Activated B cell treated with CpG ODN at 0.5 μM for 24 hours (primary cell): ENCODE measurements around the gene MAF. TPM values are rescaled to one million over a fixed set of nuclear protein-coding genes. Genes with fewer than 3 reads are reported as not detected.

Source experiments
- ATAC-seq: fragments of 200-7000 bp; cut with Tn5 transposase; one replicate; pipeline ENCODE4 v1.10.0; 2021; ENCODE audit warnings: low read depth, mild to moderate bottlenecking, moderate library complexity
- CTCF ChIA-PET: fragments of 350-600 bp; sonication (Branson Sonifier 250); formaldehyde crosslinking; loops from one replicate; lab custom pipeline; 2021; ENCODE audit warnings: antibody characterized with exemption; lab: Charles Lee
- POLR2A ChIA-PET: fragments of 350-600 bp; sonication (Branson Sonifier 250); formaldehyde crosslinking; loops from one replicate; lab custom pipeline; 2021; ENCODE audit warnings: antibody characterized with exemption; lab: Charles Lee
- DNase-seq: peaks from one replicate; pipeline ENCODE4 v3.0.0; 2022
- H3K27ac Mint-ChIP-seq: one replicate; pipeline ENCODE4 v1.8.0; 2020; ENCODE audit warnings: mixed read lengths
- H3K27me3 Mint-ChIP-seq: one replicate; pipeline ENCODE4 v1.8.0; 2021; ENCODE audit warnings: mixed read lengths
- H3K36me3 Mint-ChIP-seq: one replicate; pipeline ENCODE4 v1.8.0; 2021; ENCODE audit warnings: low read depth, mixed read lengths
- H3K4me1 Mint-ChIP-seq: one replicate; pipeline ENCODE4 v1.8.0; 2021; ENCODE audit warnings: mixed read lengths
- H3K4me3 Mint-ChIP-seq: one replicate; pipeline ENCODE4 v1.8.0; 2020; ENCODE audit warnings: mild to moderate bottlenecking, mixed read lengths
- H3K9me3 Mint-ChIP-seq: one replicate; pipeline ENCODE4 v1.8.0; 2020; ENCODE audit warnings: mixed read lengths
- intact Hi-C: fragments of 100-400 bp; cut with micrococcal nuclease; formaldehyde crosslinking; loops from one replicate; pipeline ENCODE4 v1.15.1; 2024
- total RNA-seq: library from RNA; stranded (reverse); gene quantifications from 2 replicates; pipeline ENCODE4 v1.2.3, GENCODE V29; 2022
- TF ChIP-seq, protein P1 (sequence below): fragments of 200-600 bp; IDR thresholded peaks from one replicate; pipeline ENCODE4 v1.8.0; 2022; ENCODE audit warnings: antibody characterized with exemption, mild to moderate bottlenecking

MAF gene
- total RNA-seq, 1 donor from 2014 or later, result 0.18 TPM

DNA sequence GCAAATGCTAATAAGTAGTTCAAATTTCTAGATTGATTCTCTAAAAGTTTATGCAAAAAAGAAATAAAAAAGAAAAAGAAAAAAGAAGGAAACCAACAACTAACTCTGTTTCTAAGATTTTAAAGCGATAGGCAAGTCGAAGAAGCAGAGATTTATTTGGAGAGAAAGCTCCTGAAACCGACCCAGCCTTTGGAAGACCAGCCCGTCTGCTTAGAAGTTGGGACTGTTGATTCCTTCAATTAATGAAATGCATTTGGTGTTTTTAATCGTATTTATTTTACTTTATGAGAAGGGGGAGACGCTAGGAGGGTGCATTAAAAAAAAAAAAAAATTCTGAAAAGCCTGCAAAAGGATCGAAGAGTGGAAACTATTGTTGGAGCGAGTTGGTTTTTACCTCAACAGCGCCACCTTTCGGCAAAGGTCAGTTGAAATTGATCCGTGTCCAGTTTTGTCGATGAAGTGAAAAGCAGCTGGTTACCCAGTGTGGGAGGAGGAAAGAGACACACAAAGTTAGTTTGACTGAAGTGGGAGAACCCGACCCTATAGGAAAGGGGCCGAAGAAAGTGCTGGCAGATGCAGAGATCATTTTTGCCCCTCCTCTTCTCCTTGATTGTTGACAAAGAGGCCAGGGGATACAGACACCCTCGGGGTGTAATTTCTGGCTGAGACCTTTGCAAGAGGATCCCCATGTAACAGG is 1.5 kb upstream of the MAF start:
- POLR2A ChIA-PET, result interaction anchor here (0.7 kb wide), 1 partner anchor 897 kb away, joined by 4 read pairs; no protein-coding TSS in a partner anchor
- H3K36me3 Mint-ChIP-seq, result no peaks in the 10 kb centered on the region
- peak overlapping the region; percentile 90 for H3K4me3 Mint-ChIP-seq
- CTCF ChIA-PET, result interaction anchor here (0.6 to 1.3 kb wide), 11 partner anchors 15 to 1493 kb away, joined by 3 to 5 read pairs (median 3); no protein-coding TSS in a partner anchor
- TF ChIP-seq, protein P1, sequence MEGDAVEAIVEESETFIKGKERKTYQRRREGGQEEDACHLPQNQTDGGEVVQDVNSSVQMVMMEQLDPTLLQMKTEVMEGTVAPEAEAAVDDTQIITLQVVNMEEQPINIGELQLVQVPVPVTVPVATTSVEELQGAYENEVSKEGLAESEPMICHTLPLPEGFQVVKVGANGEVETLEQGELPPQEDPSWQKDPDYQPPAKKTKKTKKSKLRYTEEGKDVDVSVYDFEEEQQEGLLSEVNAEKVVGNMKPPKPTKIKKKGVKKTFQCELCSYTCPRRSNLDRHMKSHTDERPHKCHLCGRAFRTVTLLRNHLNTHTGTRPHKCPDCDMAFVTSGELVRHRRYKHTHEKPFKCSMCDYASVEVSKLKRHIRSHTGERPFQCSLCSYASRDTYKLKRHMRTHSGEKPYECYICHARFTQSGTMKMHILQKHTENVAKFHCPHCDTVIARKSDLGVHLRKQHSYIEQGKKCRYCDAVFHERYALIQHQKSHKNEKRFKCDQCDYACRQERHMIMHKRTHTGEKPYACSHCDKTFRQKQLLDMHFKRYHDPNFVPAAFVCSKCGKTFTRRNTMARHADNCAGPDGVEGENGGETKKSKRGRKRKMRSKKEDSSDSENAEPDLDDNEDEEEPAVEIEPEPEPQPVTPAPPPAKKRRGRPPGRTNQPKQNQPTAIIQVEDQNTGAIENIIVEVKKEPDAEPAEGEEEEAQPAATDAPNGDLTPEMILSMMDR, result peak; percentile 42
- ATAC-seq, result no peak
- intact Hi-C loops, result loop anchor here (1.0 to 10.0 kb wide), 12 partner anchors 170 to 1479 kb away; partner anchors contain the start of gene DYNLRB2
- no peaks in the 10 kb centered on the region for H3K9me3 Mint-ChIP-seq
- no peak overlapping the region for H3K27ac Mint-ChIP-seq
- H3K4me1 Mint-ChIP-seq, result peaks cover 41% of the 10 kb centered on the region
- DNase-seq, result peak; percentile 26
- H3K27me3 Mint-ChIP-seq, result peaks cover 44% of the 10 kb centered on the region

- Mint-ChIP-seq H3K36me3 (no peaks in the 10 kb centered on the region), H3K27ac (no peak overlapping the region), H3K27me3 (peaks cover 44% of the 10 kb centered on the region), H3K4me1 (peaks cover 41% of the 10 kb centered on the region), H3K4me3 (peak overlapping the region; percentile 90), H3K9me3 (no peaks in the 10 kb centered on the region)
- ATAC-seq (no peak), DNase-seq (peak; percentile 24)
- ChIA-PET CTCF (interaction anchor here (0.6 to 1.5 kb wide), 7 partner anchors 14 to 1479 kb away, joined by 3 to 5 read pairs (median 3); no protein-coding TSS in a partner anchor), POLR2A (no interaction called here)
- TF ChIP-seq, protein P1, result no peak
- intact Hi-C loops, result loop anchor here (2.0 to 10.0 kb wide), 9 partner anchors 171 to 1374 kb away; partner anchors contain the start of gene DYNLRB2
Measured at GRCh38 chr16:79601092-79601930, 774 bp upstream of the MAF start.

DNA sequence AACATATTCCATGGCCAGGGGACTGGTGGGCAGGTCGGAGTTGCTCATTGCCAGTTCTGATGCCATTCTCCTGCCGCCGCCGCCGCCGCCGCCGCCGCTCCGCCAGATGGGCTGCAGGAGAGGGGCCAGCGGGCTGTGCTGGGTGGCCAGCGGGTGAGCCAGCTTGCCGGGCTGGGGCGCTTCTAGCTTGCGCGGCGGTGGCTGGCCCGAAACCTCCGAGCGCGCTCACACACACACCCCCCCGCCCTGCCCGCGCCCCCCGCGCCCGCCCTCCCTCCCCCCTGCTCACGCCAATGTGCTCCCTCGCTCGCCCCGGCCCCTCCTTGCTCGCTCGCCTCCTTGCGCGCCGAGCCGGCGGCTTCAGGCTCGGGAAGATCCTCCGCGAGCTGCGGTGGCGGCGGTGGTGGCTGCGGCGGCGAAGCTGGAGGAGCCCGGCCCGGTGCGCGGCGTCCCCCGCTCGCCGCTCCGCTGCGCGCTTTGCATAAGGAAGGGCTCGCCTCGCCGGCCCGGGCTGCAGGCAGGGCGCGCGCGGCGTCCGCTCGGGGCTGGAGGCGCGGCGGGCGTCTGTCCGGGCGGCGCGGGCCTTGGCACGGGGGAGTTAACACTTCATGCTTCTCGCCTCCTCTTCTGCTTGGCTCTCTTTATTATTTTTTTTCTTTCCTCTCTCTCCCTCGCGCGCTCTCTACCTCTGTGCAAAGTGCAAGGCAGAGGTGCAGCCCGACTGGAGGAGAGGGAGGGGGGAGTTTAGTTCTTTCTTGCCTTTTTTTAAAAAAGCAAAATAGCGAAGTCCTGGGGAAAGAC is 500 bp downstream of the MAF start:
- H3K27me3 Mint-ChIP-seq, result peaks cover 37% of the 10 kb centered on the region
- ATAC-seq (peak; percentile 71), DNase-seq (peak; percentile 47)
- ChIA-PET POLR2A (no interaction called here), CTCF (interaction anchor here (1.5 kb wide), 1 partner anchor 866 kb away, joined by 3 read pairs; no protein-coding TSS in a partner anchor)
- TF ChIP-seq, protein P1, result no peak
- no peaks in the 10 kb centered on the region for H3K36me3 Mint-ChIP-seq
- peaks cover 35% of the 10 kb centered on the region for H3K4me1 Mint-ChIP-seq
- H3K9me3 Mint-ChIP-seq, result no peaks in the 10 kb centered on the region
- H3K27ac Mint-ChIP-seq, result peak overlapping the region; percentile 53
- H3K4me3 Mint-ChIP-seq, result peak overlapping the region; percentile 90
- intact Hi-C loops, result loop anchor here (2.0 to 10.0 kb wide), 9 partner anchors 172 to 1373 kb away; partner anchors contain the start of gene DYNLRB2

DNA sequence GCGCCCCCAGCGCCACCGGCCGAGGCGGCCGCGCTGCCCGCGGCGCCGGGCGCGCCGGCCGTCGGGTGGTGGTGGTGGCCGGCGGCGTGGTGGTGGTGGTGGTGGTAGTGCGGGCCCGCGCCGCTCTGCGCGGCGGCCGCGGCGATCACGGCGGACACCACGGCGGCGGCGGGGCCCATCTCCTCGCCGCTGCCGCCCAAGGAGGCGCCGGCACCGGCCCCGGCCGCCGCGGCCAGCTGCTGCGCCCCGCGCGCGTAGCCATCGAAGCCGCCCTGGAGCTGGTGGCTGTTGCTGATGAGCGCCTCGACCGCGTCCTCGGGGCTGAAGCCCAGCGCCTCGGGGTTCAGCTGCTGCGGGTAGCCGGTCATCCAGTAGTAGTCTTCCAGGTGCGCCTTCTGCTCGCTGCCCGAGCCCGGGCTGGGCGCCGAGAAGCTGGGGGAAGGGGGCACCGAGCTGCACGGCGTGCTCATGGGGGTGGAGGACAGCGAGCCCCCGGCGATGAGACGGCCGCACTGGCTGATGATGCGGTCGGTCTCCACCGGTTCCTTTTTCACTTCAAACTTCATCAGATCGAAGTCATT is 1.2 kb downstream of the MAF start:
- Mint-ChIP-seq H3K4me3 (peak overlapping the region; percentile 72), H3K27ac (no peak overlapping the region), H3K36me3 (no peaks in the 10 kb centered on the region), H3K4me1 (peaks cover 35% of the 10 kb centered on the region), H3K27me3 (peaks cover 35% of the 10 kb centered on the region), H3K9me3 (no peaks in the 10 kb centered on the region)
- POLR2A ChIA-PET, result no interaction called here
- CTCF ChIA-PET, result no interaction called here
- TF ChIP-seq, protein P1, result no peak
- intact Hi-C loops, result no loop called here
- DNase-seq, result peak; percentile 27
- ATAC-seq, result peak; percentile 10
